Stimulated activated naive CD8-positive, alpha-beta T cell treated with anti-CD3 and anti-CD28 coated beads, Interleukin-15, Interleukin-2, amounts not matched to agents 100 U/mL and 50 U/mL, for 24 hours (primary cell): ENCODE results near the gene BCL6.

Experiments
- ATAC-seq: fragments of 150-1000 bp; cut with Tn5 transposase; one replicate; pipeline ENCODE4 v1.10.0; 2021
- DNase-seq: peaks from one replicate; pipeline ENCODE4 v3.0.0; 2021

The BCL6 gene

DNA sequence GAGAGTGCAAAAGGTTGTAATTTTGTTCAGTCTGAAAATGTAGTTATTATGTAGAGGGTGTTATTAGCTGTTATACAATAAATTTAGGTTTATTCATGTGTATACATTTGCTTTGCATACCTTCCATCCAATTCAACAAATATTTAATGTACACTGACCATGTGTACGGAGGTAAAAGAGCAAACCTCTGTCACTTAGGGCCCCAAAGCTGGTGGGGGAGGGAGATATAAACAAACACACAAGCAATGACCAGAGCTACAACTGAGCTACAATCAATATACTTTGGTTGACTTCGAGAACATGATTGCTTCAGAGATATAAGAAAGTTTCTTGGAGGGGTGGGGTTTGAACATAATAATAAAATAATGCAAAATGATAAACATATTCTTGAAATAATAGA lies 17.5 kb upstream of the BCL6 start:
- no peak for DNase-seq
- no peak for ATAC-seq

DNA sequence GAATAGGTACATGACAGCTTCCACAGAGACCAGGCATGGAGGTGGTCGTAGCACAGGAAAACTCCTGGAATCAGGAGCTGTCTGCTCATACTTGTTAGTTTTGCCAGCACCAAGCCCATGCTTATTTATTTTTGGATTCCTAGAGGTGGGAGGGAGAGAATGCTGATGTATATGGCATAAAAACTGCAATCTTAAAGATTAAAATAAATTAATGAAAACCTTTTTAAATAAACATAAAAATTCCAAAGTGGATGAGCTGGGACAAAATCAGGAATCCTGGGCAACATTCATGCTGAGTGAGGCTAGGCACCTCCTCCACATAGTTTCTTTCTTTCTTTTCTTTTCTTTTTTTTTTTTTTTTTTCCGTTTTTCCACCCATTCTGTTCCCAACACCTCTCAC lies 14.3 kb upstream of the BCL6 start:
- no peak for ATAC-seq
- DNase-seq = no peak

DNA sequence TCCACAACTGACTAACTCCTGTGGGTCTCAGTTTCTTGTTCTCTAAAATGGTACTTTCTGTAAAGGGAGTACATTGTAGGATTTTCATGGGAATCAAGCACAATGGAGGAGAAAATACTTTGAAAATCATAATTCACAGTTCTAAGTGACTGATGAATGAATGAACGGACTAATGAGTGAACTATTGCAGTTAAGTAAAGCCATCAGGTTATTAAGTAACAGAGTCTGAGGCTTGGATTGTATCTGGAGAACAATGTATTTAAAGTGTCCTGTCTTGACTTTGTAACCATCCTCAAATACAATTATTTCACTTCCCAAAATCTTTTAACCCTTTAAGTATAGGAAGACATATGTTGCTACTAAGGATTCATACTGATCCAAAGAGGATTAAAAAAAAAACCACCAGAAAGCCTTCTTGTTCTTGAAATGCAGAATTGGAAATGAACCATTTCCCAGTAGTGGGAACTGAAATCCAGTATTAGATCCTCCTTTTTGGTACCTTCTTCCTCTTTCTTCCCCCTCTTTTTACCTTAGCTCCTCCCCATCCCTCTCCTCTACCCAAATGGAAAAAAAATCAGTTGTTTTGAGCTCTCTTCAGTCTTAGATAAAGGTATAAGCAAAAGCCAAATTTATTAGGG lies 13.2 kb upstream of the BCL6 start:
- no peak for ATAC-seq
- DNase-seq = no peak

DNA sequence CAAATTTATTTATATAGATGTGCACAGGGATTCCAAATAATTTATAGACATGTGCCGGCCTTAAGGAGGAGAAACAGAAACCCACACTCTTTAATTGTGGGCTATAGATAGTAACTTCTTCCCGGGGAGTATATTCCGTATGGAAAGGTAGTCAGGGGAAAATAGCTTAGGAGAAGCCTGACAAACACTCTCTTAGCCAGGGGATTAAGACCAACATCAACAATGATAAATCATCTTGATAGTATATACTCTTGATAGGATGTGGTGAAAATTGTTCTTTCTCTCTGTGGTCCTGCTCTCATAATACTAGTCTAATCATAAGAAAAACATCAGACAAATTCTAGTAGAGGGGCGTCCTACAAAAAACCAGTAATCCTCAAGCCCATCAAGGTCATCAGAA lies 8.2 kb upstream of the BCL6 start:
- no peak for DNase-seq
- no peak for ATAC-seq

DNA sequence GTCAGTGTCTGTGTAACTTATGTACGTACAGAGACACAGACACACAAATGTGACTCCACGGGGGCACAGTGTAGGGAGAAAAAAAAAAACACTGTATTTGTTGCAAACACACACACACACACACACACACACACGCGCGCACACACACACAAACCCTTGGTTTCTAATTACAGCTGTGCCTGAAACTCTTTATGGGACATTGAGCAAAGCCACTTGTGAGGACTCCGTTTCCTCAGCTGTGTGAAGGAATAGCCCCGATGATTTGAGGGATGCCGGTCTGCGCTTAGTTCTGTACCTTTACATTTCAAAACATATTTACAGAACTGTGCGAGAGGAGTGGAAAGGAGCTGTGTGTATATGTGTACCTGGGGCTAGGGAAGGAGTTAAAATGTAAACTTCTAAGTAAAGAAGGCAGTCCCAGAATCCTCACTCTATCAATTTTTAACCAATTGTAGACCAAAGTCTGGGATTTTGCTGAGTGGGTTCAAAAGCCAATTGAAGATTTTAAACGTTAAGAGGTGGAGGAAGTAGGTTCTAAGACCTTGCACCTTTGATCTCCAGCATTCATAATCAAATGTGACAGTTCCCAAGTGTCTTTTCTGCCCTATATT lies 5.3 kb upstream of the BCL6 start:
- ATAC-seq (no peak), DNase-seq (no peak)

DNA sequence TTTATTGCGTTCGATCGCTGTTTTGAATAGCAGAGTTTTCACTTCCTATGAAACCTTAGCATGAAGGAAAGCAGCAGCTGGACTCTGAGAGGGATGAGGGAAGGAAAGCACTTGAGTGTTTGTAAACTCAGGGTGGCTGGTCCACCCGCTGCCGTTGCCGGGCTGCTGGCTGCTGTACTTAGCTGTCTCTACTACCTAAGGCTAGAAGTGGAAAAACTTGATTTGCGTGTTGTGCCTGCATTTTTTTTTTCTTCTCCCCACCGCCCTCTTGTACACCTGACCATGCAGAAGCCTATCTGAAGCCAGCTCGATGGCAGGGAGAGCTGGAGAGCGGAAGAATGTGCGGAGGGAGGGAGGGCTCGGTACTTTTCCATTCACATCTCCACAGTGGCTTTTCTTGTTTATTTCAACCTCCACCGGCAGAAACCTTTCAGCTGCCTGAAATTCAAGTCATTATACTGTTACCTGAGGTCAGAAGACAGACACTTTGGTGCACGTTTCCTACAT lies 4.8 kb upstream of the BCL6 start:
- DNase-seq = no peak
- no peak for ATAC-seq

DNA sequence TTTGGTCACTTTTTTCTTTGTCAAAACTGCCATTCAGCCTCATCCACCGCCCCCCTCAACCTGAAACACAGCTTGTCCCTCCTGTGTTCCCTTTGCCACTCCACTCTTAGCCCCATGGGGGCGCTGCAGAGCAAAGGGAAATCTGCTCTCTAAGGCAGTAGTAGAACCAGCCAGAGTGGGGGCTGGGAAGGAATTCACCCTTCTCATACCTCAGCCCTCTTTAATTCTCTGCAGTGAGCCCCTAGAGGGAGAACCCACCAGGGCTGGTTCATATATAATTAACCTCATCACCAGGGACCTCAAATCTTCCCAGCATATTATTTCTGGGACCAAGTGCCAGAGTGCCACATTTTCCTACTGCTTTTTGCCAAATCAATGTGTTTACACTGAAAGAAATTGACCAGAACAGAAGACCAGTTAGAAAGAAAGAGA lies 2.8 kb upstream of the BCL6 start:
- DNase-seq (peak; percentile 96), ATAC-seq (peak; percentile 55)

DNA sequence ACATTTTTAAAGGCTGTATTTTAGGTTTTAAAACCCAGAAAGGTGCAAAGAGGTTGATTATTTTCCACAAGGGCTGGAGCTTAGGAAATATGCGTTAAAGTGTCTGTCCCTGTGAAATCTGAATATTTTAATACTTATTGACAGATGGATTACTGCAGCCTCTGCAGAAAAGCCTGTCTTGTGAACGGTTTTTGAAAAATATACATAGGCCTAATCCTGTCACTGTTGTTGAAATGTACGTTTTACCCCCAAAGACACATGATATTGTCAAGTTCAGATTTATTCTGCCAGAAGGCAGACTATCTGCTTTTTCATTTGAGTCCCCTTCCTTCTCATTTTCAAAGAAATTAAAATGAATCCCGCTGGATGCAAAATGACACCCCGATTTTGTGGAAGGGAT lies 2.2 kb upstream of the BCL6 start:
- DNase-seq = no peak

DNA sequence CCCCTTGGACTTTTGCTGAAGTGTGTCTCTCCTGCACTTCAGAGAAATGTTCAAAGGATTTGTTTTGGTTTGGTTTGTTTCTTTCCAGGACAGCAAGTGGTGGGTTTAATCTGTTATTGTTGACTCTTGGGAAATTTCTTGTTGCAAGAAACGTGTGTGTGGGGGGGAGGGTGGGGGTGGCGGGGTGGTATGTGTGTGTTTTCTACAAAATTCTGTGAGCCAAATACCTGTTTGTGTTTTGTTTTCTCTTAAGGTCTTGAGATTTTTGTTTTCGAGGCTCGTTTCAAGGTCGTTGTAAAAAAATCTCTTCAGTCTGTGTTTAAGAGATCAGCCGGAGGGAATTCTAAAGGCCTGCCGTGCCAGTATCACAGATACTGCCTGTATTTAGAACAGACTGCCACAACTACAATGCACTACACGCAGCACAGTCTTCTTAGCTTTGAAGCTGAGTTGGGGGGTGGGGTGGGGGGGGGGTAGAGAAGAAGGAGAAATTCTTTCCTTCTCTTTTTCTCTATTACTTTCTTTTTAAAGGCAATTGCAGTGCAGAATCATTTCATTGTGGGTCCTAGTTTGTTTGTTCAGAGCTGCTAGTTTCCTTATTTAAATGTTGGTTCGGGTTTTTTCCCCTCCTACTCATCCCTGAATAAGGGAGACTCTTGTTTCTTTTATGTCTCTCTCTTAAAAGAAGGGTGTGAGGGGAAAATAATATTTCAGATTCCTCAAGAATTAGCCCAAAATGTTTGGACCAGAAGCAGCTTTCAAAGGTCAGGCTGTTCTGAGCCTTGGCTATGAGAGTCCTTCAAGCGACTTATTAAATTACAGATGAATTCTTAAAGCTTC lies 1.4 kb upstream of the BCL6 start:
- ATAC-seq = no peak
- no peak for DNase-seq

More for the DNA sequence above, 2.2 kb upstream of the BCL6 start:
- no peak for ATAC-seq

DNA sequence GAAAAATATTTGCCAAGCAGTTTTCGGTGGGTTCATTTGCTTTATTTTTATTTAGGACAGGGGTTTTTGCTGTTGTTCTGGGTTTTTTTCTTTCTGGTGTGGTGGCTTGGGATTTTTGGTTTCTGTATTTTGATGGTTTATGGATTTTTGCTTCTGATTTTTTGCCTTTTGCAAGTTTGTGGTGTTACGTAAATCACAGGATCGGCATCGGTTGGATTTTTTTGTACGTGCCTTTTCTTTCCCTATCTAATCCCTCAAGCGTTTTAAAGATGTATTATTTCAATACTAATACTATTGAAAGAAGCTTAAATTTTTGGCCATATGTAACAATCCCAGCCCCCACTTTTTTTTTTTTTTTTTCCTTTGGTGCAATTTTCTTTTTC lies 782 bp upstream of the BCL6 start:
- DNase-seq (no peak), ATAC-seq (no peak)

DNA sequence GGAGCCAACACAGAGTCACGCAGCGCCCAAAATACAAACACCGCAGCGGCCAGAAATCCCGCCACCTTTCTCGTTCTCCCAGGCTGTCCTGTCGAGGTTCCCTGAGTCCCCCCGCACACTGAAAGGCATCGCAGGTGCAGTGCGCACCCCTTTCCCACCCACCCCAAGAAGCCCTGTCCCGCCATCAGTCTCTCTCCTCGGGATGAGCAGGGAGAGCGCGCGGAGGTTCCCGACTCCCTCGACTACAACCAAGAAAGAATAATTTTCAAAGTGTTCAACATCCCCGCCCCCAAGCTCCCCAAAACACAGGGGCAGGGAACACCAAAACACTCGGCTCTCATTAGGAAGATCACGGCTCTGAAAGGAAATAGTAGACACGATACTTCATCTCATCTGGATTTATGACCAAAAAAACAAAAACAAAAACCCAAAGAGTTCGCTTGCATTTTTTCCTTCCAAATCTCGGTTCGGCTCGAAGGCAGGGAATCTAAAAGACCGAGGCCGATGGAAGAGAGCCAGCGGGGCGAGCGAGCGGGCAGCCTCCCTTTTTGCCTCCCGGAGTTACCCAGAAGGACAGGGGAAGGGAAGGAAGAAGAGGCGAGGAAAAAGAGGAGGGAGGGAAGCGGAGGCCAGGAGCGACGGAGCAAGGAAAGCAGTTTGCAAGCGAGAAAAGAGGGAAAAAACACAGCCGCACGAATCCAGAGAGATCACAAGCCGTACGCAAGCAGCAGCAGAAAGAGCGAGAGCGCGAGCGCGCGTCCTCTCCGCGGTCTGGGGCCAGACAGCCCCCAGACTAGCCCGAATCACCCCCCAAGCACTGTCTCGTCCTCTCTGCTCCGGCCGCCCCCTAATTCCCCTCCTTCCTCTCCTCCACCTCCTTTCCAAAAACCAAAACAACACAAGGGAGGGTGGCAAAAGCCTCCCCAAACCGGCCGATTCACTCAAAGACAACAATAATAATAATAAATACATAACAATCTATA lies 808 bp downstream of the BCL6 start:
- DNase-seq (peak; percentile 60), ATAC-seq (no peak)

DNA sequence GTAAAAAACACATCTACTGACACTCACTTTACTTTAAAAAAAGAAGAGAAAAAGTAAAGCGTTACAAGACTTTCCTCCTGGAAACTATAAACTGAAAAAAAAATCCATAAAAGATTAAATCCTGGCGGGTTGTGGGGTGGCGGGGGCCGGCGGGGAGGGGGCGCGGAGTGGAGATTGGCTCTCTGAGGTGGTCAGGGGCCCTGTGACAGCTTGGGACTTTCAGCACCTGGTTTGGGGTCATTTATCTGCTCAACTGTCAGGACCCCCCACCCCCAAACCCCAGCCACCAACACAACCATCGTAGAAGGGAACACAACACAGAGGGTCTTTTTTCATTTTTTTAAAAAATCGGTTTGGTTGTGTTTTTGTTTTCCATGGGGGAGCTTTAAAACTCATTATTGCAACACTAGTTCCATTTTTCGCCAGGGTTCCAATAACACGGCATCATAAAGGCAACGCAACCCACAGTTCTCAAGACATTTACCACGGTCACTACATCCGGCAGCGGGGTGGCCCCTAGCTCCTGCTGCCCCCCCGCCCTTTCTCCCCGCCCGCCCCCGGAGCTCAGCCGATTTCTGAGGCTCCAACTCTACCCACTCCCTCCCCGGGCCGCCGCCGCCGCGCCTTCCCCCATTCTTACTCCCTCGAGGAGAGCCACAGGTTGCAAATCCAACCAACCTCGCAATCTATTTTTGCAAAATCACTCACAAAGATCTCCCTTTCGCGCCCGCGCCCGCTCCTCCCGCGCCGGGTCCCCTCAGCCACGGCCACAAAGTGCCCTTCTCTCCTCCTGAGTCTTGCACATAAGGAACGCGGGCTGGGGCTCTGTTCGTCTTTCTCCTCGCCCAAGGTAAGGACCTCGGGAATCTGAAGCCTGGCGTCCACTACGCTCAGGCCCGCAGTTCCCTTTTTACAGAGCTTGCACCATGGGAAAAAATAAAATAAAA lies 1.8 kb downstream of the BCL6 start:
- DNase-seq = peak; percentile 73
- ATAC-seq = no peak

DNA sequence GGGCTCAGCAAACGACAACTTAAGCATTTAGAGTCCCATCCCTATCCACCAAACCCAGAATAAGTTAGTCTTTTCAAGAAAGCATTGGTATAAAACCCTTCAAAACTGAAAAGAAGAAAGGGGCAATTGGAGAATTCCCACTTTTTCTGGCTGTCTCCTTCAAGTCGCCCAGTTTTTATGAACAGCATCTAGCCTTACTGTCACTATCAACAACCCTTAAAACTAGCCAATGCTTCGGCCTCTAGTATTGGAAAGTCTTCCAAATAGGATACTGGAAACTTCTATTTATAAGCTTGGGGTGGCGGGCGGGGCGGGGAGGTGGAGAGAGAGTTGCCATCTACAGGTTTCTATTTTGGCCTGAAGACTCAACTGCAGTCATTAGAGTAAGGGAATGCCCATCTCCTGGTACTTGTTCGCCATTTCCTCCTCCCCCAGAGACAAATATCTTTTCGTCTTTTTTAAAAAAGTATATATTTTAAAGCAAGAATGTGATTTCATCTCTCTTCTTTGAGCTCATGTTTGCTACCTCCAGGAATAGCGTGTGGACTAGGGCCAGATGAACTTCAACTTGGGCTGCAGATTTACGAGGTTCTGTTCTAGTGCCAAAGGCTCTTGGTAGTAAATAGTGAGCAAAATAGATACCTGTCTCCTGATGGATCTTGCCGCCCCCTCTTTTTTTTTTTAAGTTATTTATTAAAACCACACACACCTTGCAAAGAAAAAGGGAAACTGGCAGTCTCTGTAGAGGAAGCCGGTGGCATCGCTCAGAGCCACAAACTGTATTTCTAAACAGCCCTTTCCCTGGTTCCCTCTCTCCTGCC lies 2.7 kb downstream of the BCL6 start:
- peak; percentile 27 for DNase-seq
- no peak for ATAC-seq

DNA sequence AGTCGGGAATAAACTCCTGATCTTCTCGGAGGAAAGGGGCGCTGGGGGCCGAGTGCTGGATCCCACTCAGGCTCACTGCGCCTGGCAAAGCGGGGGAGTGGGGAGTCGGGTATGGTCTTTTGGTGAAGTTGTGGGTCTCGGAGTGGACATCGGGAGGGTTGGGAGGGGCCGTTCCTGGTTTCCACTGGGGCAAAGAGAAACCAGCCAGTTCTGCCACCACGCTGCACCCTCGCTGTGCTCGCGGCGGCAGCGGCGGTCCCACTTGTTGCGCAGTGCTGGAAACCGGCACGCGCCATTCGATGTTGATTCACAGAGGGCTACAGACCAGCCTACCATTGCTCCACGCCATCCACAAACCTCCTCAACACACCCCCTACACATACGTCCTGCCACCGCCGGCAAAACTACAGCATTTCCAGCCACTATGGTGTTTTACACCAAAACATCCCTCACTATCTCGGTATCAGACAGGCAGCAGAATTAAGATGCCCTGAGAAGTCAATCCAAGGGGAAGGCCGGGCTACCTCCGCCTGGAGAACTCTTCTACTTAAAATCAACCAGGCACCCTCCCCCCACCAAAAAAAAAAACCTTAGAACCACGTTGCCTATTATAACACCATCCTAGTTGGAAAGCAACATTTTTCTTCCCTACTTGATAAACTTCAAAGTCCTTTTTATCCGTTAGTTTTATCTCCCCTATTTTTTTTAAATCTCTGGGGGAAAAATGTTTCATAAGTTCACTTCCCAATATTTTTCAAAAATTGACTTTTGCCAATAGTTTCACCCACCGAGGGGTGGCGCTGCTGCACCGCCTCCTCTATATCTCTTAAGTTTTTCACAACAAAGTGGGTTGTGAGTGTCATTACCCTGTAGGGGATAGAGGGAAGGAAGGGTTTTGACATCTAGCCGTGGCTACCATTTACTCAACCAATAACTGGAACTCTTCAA lies 3.6 kb downstream of the BCL6 start:
- ATAC-seq (peak; percentile 42), DNase-seq (peak; percentile 82)

DNA sequence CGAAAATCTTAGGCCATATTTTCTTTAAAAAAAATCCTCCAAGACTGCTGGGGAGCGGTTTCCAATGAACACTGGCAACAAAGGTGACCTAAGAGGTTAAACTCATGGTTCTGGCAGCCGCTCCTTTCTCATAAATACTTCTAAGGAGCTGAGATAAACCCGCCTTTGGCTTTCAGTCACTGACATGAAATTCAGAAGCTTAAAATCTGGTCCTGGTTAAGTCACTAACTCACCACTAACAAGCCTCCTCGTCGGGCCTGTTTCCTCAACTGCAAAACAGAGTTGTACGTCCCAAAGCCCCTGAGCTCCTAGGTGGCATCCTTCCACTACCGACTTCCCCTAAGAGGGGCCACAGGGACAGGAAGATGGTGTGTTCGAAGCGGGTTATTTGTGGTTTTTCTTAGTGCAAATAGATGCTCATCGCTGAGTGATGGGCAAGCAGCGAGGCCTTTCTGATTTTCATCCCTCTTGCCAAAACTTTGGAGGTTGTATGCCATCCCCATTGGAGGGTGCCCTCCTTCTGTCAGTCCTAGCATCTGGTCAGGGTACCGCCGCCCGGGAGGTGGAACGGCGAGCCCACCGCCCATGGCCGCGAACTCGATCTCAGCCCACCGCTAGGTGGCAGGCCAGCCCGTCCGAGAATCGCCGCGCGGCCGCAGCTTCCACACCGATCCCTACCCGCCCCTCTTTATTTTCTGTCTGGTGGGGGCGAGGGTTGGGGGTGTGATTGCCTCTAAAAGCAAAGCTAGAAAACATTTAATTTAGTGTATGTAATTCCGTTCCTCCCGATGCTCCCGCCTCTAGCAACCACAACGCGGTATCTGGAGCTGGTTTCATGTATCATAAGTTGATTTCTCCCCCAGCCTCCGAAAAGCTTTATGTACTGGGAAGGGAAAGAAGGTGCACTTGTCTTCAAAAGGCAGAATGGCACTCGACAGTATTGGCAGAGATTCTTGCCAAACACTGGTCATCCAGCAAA lies 4.6 kb downstream of the BCL6 start:
- ATAC-seq = no peak
- peak; percentile 84 for DNase-seq

DNA sequence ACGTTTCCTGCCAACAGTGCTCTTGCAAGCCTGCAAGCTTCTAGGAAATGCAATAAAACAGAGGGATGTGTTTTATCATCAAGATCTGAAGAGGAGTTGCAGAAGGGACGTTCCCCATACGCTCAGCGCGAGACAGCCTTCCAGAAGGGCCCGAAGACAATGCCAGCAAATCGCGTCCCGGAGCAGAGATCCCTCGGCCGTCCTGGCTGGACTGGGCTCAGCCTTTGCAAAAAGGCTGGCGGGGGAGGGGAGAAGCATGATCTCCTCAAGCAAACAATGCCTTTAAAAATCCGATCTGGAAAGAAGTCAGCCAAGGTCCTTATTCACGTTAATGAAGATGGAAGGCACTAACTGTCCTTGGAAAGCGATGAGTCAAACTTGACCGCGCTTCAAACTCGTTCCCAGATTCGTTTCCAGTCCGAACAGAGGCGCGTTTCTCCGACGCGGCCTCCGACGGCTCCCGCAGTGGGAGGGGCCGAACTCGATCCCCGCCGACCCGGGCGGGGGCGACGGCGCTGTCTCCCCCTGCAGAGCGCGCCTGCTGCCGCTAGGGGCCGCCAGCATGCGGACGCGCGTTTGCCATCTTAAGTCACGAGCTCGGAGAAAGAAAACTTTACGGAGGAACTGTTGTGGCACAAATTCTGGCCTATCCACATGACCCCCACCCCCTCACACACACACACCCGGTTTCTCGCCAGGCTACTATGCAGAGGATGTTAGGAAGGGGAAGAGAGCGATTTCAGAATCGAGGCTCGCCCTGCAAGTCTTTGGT lies 5.5 kb downstream of the BCL6 start:
- DNase-seq (peak; percentile 87), ATAC-seq (peak; percentile 39)

DNA sequence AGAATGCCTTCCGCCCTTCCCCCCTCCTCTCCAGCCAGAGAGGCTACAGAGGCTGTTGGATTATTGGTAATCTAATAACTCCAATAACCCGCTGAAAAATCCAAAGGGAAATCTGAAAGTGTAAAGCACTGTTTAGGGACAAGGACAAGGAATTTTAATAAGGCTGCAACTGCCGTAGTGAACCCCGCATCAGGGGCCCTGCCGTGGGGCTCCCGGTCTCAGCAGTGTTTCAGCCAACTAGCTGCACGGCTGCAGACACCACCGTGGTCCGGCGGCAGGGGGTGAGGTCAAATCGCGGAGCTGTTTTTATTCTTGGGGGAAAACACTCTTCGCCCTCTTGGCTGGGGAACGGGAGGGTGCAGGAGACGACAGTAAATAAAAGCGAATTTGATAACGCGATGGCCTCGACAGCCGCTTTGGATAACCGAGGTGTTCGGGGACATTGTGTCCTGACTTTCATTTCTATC lies 6.1 kb downstream of the BCL6 start:
- DNase-seq (peak; percentile 49), ATAC-seq (no peak)
